NCI-H1436 treated with DMSO at 0.1 percent for 48 hours (cell line): Measurements from ENCODE around the gene ITGA3.
A peak's percentile ranks its signal among the peaks of the same experiment; 100 is the strongest.
"Not testable (repeated sequence)": the region's sequence is repeated elsewhere in the genome, so short reads cannot be mapped to it uniquely, and the experiment has no call there.

Experiments used
- DNase-seq: peaks from one replicate; lab custom pipeline; 2025; lab: John Stamatoyannopoulos, UW

The ITGA3 gene

DNA sequence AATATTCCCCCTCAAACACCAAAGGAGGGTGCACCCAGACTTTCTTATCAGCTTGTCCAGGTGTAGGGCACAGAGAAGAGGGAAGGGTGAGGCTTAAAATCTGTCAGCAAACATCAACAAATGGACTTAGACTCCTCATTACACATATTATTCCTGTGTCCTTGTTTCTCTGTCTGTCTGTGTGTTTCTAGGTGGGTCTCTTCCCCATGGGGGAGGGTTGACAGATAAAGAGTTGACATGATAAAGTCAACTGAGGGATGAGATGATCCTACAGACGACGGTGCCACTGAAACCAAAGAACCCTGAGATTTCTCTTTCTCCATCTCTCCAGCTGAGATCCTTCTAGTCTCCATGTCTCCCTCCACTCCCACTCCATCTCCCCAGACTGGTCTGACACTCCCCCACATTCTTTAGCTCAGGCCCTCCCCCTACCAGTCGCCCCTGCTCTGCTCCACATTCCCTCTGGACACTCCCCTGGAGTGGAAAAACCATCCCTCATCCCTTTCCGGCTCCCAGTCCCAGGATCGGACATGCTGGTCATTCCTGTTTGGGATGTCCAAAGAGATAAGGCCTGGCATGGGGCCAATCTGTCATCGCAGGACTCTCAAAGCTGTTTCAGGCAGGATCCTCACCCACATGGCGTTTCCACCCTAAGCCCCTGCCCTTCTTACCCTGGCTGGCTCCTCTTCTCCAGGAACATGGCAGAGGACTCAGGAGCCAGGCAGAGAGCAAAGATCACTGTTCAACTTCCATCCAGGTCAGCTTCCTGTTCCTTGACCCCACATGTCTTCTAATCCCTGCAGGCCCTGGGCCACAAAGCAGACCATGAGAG is 2.9 kb upstream of the ITGA3 start:
- no peak for DNase-seq

DNA sequence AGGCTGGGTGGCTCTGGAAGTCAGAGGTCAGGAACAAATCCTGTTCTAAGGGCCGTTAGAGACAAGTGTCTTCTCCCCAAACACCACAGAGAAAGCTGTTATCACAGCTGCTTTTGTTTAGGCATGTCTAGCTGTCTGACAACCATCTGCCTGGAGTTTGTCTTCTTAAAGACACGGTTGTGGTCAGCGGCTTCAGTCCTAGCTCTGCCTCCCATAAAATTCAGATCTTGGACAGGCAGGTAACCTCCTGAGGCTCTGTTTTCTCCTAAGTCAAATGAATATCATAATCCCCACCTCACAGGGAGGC is 2.3 kb upstream of the ITGA3 start:
- DNase-seq = no peak

DNA sequence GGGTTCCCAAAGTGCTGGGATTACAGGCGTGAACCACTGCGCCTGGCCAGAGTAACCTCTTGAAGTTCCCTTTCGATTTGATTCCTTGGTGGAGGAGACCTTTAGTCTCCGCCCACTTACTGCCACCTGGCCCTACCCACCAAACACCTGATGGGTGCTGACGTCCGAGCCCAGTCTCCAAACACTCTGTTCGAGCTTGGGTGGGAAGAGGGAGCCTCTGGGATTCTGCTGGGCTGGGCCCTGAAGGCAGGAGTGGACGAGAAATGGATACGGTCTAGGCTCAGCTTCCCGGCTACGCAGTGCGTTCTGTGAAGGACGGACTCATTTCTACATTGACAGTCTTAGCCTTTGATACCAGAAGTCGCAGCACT is 870 bp upstream of the ITGA3 start:
- DNase-seq = peak; percentile 83

DNA sequence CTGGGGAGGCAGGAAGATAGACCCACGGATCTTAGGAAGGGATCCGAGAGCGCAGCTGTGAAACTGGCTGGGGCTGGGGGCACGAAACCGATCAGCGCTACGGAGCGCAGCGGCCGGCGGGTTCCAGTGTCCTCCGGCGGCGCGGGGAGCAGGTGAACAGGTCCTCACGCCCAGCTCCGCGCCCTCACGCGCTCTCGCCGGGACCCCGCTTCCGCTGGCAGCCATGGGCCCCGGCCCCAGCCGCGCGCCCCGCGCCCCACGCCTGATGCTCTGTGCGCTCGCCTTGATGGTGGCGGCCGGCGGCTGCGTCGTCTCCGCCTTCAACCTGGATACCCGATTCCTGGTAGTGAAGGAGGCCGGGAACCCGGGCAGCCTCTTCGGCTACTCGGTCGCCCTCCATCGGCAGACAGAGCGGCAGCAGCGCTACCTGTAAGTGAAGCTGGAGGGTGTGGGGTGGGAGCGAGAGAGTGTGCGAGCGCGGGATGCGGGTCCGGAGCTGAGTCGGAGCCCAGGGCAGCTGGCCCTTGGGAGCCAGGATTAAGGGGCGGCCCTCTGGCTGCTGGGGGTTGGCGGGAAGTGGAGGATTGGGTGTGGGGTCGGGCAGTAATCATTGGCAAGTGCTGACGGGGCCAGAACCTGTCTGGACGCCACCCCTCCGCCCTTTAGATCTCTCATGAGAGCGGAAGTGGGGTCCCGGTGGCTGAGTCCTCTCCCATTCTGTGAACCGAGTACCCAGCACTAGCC is 479 bp downstream of the ITGA3 start:
- peak; percentile 42 for DNase-seq

DNA sequence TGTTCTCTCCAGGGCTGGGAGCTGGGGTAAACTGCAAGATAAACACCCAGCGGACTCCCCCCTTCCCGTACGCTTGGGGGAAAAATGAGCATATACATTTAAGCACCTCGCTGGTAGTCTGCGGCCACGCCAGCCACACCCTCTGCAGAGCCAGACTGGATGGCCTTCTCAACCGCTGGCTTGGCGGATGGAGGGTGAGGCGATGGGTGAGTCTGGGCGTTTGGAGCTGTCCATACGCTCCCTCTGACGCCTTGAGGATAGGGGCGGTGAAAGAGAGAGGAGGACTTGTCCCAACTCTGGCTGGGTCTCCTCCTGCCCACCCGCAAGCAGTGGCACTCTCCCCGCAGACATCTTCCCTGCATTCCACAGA is 1.0 kb downstream of the ITGA3 start:
- no peak for DNase-seq

DNA sequence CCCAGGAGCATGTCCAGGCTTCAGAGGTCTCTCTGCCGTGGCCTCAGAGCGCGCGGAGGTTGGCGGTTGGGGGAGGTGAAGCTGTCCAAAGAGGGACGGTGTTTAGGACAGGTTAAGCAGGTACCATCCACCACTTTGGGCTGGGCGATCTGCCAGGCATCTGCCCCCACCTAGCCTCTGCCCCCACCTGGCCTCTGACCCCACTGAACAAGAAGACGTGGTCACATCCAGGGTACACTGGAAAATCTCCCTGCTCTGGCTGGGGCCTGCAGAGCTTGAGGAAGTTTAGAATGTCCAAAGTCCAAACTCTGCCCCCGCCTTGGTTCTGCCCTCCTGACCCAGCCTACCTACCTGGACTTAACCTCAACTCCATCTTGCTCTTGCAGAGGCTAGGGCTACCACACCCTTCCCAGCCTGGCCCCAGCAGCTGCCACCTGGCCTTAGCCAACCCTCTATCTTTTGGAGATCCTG is 1.6 kb downstream of the ITGA3 start:
- no peak for DNase-seq

DNA sequence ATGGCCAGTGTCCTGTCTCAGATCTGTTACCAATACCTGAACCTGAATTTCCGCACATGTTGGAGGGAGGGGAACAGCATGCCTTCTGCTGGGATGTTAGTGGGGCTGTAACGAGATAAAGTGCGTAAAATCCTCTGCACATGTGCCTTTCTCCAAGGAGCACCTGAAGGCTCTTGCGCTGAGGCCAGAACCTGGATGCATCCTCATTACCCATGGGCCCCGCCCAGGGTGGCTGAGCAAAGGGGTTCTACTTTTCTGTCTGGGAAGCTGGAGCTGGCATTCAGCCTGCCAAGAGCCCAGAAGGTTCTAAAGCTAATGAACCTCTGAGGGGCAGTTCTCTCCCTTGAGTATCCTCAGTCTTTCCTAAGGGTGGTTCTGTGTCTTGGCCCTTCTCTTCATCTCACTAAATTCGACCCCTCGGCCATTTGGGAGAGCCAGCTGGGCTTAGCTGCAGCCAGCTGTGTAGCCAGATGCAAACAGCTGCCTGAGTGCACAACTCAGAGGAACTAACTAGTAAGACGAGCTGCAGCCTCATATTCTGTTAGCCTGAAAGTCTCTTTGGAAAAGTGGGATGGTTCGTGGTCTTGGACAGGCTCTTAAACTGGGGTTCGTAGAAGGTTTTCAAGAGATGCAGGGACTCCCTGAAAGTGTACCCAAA is 2.5 kb downstream of the ITGA3 start:
- DNase-seq = no peak

DNA sequence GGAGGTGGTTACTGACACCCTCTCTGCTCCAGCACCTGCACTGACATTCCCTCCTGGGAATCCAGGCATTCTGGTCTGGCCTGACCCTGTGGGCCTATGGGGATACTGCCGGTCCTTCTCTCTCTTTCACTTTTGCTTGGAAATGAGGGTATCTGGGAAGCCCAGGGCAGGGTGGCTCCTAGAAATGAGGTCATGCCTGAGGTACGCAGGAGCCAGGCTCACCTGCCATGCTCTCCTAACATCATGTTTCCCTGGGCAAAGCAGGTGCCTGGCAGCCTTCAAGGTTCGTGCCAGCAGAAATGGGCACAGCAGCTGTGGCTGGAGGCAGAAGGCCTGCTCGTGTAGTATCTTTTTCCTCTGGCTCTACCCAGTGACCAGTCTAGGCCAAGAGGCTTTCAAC is 3.3 kb downstream of the ITGA3 start:
- DNase-seq = no peak

DNA sequence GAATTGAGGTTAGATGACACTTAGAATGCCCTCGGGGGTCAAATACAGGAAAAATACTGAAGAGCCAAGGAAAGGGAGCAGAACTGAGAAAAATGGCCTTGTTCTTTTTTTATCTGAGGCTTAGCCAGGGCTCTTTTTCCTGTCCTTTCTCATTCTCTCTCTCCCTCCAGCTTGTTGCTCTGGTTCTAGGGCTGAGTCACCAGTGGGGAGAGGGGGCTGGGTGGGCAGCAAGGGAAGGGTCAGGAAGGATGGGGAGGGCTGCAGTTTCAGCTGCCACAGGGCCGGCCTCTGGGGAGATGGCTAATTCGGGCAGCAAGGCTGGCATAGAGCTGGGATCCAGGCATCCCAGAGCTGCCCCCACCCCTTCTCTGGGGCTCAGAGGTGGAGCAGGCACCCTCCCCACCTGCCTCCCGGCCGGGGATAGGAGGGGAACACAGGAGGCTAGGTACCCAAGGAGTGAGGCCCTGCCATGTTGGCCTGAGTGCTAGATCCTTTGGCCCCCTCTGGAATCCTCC is 3.9 kb downstream of the ITGA3 start:
- DNase-seq = no peak

DNA sequence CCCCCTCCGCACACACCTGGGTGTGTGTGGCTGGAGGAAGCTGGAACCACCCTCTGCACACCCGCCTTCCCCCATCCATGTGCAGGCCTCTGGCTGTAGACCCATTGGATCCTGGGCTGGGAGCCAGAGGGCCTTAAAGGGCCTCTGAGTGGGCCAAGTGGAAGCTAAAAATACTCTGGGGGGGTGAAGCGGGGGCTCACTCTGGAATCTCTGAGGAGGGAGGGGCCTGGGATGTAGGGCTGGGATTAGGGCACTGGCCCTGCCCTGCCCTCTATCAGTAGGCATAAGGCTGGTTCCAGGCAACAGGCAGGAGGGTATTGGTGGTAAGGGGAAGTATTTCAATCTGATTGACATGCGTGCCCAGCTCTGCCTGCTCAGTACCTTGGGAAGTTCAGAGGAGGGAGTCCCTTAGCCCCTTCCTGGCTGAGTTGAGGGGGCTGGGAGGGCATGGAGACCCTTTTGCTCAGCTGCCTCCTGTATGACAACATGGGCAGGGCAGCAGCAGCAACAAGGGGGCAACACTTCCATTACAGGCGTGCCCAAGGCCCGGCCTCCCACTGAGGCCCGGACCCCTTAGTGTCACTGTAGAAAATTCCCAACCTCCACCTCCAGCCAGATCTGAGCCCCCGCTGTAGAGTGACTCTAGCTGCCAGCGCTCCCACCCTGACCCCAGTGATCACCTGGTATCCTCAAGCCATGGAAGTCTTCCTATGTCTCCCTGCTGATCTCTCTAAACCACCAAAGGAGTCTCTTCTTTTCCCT is 5.2 kb downstream of the ITGA3 start:
- DNase-seq = no peak

DNA sequence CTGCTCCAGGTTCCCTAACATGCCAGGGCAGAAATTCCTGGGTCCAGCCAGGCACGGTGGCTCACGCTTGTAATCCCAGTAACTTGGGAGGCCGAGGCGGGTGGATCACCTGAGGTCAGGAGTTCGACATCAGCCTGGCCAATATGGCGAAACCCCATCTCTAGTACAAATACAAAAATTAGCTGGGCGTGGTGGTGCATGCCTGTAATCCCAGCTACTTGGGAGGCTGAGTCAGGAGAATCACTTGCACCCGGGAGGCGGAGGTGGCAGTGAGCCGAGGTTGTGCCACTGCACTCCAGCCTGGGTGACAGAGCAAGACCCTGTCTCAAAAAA is 5.8 kb downstream of the ITGA3 start:
- DNase-seq = not testable (repeated sequence)

DNA sequence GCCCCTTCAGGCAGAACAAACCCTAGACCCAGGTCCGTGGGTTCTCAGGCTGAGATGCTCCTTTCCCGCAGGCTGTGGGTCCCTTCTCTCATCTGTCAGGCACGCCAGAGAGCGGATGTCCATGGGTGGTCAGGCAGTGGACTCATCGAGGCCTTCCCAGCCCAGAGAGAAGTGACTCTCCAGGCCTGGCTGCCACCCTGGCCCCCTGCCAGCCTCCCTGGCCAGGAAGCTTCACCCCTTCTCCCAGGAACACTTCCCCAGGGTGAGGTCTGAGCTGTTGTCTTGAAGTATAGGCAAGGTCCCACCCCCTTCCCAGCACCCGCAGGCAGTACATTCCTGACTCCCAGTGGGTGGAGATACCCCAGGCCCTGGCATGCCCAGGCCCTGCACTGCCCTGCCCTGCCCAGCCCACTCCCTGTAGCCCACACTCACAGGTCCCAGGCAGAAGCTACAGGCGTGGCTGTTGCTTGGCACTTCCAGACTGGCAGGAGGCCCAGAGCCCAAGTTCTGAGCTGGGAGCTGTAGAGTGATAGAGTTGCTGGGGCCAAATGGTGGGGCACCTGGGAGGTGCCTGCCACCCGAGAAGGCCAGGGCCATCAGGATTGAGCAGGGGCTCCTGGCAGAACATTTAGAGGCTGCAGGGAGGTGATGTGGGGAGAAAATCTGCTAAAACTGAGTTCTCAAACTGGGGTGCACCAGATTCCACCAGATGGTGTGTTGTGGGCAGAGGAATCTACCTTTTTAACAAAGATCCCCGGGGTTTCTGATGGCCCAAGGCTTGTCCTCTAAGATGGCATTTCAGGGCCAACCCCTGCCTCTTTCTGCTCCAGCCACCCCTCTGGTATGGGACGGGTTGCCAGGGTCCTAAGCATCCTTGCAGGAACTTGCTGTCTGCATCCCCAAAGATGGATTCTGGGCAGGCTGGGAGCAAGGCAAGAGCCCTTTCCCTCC is 6.7 kb downstream of the ITGA3 start:
- no peak for DNase-seq

DNA sequence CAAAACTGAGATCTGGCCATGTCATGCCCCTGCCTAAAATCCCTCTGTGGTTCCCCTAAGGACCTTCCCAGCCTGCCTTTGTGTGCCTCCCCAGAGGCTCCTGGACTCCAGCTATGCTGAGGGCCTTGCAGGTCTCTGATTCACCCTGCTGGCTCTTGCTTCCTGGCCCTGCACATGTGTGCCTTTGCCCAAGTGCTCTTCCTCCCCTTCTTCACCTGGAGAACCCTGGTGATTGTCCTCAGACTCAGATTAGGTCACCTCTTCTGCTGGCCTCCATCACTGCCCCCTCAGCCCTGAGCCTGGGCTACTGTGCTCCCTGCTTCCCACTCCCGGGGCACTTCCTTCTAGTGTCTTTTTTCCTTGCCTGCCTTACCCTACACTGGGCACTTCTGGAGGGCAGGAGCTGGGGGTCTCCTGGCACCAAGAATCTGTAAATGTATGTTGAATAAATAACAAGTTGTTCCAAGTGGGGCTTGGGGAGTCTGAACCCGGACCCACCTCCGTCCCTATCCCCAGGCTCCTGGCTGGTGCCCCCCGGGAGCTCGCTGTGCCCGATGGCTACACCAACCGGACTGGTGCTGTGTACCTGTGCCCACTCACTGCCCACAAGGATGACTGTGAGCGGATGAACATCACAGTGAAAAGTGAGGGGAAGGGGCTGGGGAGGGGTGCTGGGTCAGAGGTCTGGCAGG is 7.8 kb downstream of the ITGA3 start:
- no peak for DNase-seq

DNA sequence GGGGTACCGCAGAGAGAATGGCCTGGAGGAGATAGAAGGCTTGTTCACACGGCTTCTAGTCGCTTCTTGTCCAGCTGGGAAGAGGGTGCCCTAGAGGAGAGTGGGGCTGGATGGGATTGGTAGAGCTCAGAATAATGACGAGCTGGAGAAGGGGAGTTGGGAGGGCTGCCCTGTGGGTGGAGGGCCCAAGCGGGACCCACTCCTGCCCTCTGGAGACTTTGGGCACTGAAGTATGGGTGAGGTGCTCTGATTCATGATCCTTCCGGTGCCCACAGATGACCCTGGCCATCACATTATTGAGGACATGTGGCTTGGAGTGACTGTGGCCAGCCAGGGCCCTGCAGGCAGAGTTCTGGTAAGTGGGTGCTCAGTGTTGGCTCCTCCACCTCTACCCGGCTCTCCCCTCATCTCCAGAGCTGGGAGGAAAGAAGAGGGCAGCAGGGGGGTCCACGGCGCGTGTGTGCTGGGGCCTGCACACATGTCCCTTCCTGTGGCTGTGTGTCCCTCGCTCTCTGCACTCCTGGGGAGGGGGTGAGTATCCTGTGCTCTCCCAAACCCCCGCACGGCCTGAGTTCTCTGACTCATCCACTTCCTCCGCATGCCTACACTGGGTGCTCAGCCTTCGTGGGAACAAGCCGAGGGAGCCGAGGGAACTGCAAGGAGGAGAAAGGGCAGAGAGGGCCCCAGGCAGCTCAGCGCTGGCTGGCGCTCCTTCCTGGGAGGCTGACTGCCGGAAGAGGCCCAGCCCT is 8.5 kb downstream of the ITGA3 start:
- no peak for DNase-seq

DNA sequence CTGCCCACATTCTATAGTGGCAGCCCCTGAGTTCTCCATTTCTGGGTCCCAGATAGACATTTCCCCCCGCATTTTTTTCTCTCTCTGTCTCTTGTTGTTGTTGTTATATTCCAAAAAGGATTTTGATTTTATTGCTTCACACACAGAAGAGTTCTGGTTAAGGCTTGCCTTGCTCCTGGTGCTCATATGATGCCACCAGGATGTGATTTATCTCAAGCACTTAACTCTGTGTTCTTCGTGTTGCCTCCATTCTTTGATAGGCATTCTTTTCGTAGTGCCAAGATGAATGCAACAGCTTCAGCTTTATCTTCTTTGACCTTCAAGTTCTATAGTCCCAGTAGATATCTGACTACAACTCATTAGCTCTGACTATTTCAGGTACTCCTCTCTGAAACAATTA is 9.1 kb downstream of the ITGA3 start:
- DNase-seq = no peak

DNA sequence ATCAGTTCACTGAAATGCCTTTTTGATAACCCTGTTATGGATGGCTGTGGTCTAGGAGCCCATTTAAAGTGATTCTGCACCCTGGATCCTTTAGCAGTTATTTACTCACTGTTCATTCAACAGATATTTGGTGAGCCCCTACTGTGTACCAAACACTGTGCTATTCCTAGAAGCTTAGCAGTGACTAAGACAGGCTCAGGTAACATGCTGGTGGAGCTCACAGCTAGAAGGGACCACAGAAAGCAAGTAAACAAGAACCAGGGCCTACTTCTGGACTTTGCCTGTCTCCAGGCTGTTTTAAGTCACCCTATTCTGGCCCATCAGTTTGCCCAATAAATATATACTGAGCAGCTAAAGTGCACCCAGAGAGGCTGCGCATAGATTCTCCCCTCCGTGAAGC is 11.1 kb downstream of the ITGA3 start:
- no peak for DNase-seq

DNA sequence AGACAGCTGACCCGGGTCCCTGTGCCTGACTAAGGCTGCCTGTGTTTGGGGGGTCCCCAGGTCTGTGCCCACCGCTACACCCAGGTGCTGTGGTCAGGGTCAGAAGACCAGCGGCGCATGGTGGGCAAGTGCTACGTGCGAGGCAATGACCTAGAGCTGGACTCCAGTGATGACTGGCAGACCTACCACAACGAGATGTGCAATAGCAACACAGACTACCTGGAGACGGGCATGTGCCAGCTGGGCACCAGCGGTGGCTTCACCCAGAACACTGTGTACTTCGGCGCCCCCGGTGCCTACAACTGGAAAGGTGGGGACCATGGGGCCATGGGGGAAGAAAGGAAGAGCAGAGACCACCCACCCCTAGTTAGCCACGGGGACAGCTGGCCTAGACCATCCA is 12.1 kb downstream of the ITGA3 start:
- no peak for DNase-seq

DNA sequence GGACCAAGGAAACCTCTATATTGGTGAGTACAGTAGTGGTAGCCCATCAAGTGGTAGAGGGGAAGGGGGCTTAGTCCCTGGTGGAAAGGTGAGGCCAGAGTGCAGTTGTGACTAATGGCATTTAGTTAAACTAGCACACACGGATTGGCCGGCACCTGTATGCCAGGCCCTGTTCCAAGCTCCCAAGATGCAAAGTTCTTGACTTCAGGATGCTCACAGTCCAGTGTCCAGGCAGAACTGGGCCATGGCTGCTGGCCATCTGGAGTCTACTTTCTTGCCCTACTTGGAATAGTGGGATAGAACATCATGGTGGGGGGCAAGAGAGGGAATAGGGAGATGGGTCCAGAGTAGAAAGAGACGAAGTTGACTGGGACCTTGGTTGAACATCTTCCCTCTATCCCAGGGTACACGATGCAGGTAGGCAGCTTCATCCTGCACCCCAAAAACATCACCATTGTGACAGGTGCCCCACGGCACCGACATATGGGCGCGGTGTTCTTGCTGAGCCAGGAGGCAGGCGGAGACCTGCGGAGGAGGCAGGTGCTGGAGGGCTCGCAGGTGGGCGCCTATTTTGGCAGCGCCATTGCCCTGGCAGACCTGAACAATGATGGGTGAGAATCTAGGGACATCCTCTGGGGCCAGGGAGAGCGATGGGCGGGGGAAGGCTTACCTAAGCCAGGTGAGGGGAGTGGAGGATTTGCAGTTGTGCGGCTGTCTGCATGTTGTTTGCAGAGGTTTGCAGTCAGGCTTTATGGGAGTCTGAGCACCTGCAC is 15.2 kb downstream of the ITGA3 start:
- no peak for DNase-seq

DNA sequence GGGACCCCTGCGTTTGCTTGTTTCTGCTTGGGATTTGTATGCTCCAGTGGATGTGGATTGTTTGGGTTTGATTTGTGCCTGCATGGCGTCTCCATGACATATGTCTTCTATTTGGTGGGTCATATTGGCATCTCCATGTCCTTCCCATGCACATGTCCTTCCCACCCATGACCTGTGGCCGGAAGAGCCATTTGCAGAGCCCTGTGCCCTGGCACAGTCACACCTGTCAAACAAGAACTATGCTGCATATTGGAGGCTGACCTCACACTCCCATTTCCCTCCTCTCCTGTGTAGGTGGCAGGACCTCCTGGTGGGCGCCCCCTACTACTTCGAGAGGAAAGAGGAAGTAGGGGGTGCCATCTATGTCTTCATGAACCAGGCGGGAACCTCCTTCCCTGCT is 15.8 kb downstream of the ITGA3 start:
- DNase-seq = no peak
